Common myeloid progenitor, CD34-positive (primary cell): Measurements from ENCODE around the gene TP53TG3.
"Not testable (repeated sequence)": the region's sequence is repeated elsewhere in the genome, so short reads cannot be mapped to it uniquely, and the experiment has no call there.

Experiments
- CTCF ChIA-PET: fragments of 350-600 bp; sonication (Branson Sonifier 250); formaldehyde crosslinking; loops from one replicate; lab custom pipeline; 2021; ENCODE audit warnings: antibody characterized with exemption; lab: Charles Lee
- POLR2A ChIA-PET: fragments of 350-600 bp; sonication (Branson Sonifier 250); formaldehyde crosslinking; loops from one replicate; lab custom pipeline; 2021; ENCODE audit warnings: antibody characterized with exemption; lab: Charles Lee
- DNase-seq, 3 donors: peaks; one replicate each; pipeline versions ENCODE4 v3.0.0 to v3.0.0-alpha.2; 2013
- H3K27ac ChIP-seq, 2 experiments: 1 replicate in 1 of 2; 2 replicates in 1 of 2; pipeline ENCODE4 v1.7.0; 2013; ENCODE audit warnings: inconsistent platforms in 2 of 2, low read length in 2 of 2, mild to moderate bottlenecking in 2 of 2, low read depth in 1 of 2, moderate library complexity in 1 of 2; ENCODE audit not compliant: severe bottlenecking in 2 of 2, insufficient read depth in 1 of 2, poor library complexity in 1 of 2
- H3K27me3 ChIP-seq, 5 experiments: replicated peaks in 2 of 5; 1 replicate in 3 of 5; 2 replicates in 2 of 5; pipeline versions ENCODE4 v1.6.1 to v1.7.0; 2013; ENCODE audit warnings: low read length in 4 of 5, mild to moderate bottlenecking in 2 of 5, moderate library complexity in 2 of 5, inconsistent platforms in 1 of 5; ENCODE audit not compliant: insufficient read depth in 5 of 5, control insufficient read depth in 4 of 5
- H3K36me3 ChIP-seq, 4 experiments: 1 replicate in 2 of 4; 2 replicates in 2 of 4; pipeline versions ENCODE4 v1.6.1 to v1.7.0; 2013; ENCODE audit warnings: low read length in 3 of 4, control low read depth in 1 of 4, mild to moderate bottlenecking in 1 of 4; ENCODE audit not compliant: control insufficient read depth in 4 of 4, insufficient read depth in 4 of 4
- H3K4me1 ChIP-seq, 4 experiments: 1 replicate in 3 of 4; 2 replicates in 1 of 4; pipeline versions ENCODE4 v1.6.1 to v1.7.1; 2013; ENCODE audit warnings: low read length in 3 of 4, mild to moderate bottlenecking in 3 of 4, control low read depth in 1 of 4, inconsistent platforms in 1 of 4, moderate library complexity in 1 of 4; ENCODE audit not compliant: control insufficient read depth in 4 of 4, insufficient read depth in 4 of 4; ENCODE audit errors: control extremely low read depth in 1 of 4
- H3K4me3 ChIP-seq, 7 experiments: 1 replicate in 4 of 7; 2 replicates in 3 of 7; pipeline versions ENCODE4 v1.5.1 to v1.7.0; 2013; ENCODE audit warnings: mild to moderate bottlenecking in 7 of 7, low read length in 6 of 7, moderate library complexity in 6 of 7, inconsistent platforms in 2 of 7, low read depth in 2 of 7, control low read depth in 1 of 7; ENCODE audit not compliant: insufficient read depth in 4 of 7, control insufficient read depth in 1 of 7; ENCODE audit errors: extremely low read depth in 1 of 7
- H3K9me3 ChIP-seq, 5 experiments: 1 replicate in 4 of 5; 2 replicates in 1 of 5; pipeline versions ENCODE4 v1.6.1 to v1.7.1; 2013; ENCODE audit warnings: low read length in 4 of 5, mild to moderate bottlenecking in 2 of 5, inconsistent platforms in 1 of 5, low read depth in 1 of 5, moderate library complexity in 1 of 5; ENCODE audit not compliant: control insufficient read depth in 4 of 5, insufficient read depth in 2 of 5; ENCODE audit errors: control extremely low read depth in 1 of 5
- WGBS: methylation state at CpG from one replicate; pipeline ENCODE4 v1.1.5; 2013; ENCODE audit not compliant: insufficient coverage; 5-methylcytosine and 5-hydroxymethylcytosine counted together

The TP53TG3 gene

GRCh38 chr16:32637614-32638013, 38.4 kb downstream of the TP53TG3 start:
- H3K27me3 ChIP-seq, H3K36me3 ChIP-seq, H3K4me1 ChIP-seq, H3K9me3 ChIP-seq, CTCF ChIA-PET, H3K27ac ChIP-seq, DNase-seq, H3K4me3 ChIP-seq: not testable (repeated sequence)
- POLR2A ChIA-PET: interaction anchor here (0.6 kb wide), 1 partner anchor 12 kb away, joined by 5 read pairs; no protein-coding TSS in a partner anchor
- no CpG with 5 or more reads among the region's 20 CpGs for WGBS

GRCh38 chr16:32632096-32632495, 43.9 kb downstream of the TP53TG3 start:
- H3K27me3 ChIP-seq, H3K4me1 ChIP-seq, H3K4me3 ChIP-seq, H3K36me3 ChIP-seq, CTCF ChIA-PET, H3K27ac ChIP-seq, DNase-seq, POLR2A ChIA-PET, H3K9me3 ChIP-seq: not testable (repeated sequence)
- no CpG with 5 or more reads among the region's 8 CpGs for WGBS
